WTC11 (cell line): Measurements from ENCODE around the gene SUCLG2. TPM values are rescaled to one million over a fixed set of nuclear protein-coding genes. Genes with fewer than 3 reads are reported as not detected.

Source experiments
- ATAC-seq: fragments of 200-7000 bp; cut with Tn5 transposase; 2 replicates; pipeline ENCODE4 v1.10.0; 2021; ENCODE audit warnings: mild to moderate bottlenecking, moderate library complexity
- CTCF ChIA-PET: fragments of 300-600 bp; sonication (Branson Sonifier 250); formaldehyde crosslinking; loops from one replicate; lab custom pipeline; 2021; ENCODE audit warnings: antibody characterized with exemption; lab: Charles Lee
- POLR2A ChIA-PET: fragments of 350-600 bp; sonication (Branson Sonifier 250); formaldehyde crosslinking; loops from one replicate; lab custom pipeline; 2021; ENCODE audit warnings: antibody characterized with exemption; lab: Charles Lee
- DNase-seq: peaks from one replicate; pipeline ENCODE4 v3.0.0; 2021; ENCODE audit warnings: low spot score
- H3K27ac Mint-ChIP-seq: 2 replicates; pipeline ENCODE4 v1.8.0; 2021; ENCODE audit warnings: mixed read lengths
- H3K27me3 Mint-ChIP-seq: 2 replicates; pipeline ENCODE4 v1.8.0; 2021; ENCODE audit warnings: low read depth, mild to moderate bottlenecking, moderate library complexity, mixed read lengths
- H3K36me3 Mint-ChIP-seq: 2 replicates; pipeline ENCODE4 v1.8.0; 2021; ENCODE audit warnings: mixed read lengths
- H3K4me1 Mint-ChIP-seq: 2 replicates; pipeline ENCODE4 v1.8.0; 2022; ENCODE audit warnings: mixed read lengths
- H3K4me3 Mint-ChIP-seq: 2 replicates; pipeline ENCODE4 v1.8.0; 2021; ENCODE audit warnings: mild to moderate bottlenecking, moderate library complexity, mixed read lengths
- H3K9me3 Mint-ChIP-seq: 2 replicates; pipeline ENCODE4 v1.8.0; 2021; ENCODE audit warnings: mixed read lengths
- ESRRA ChIP-seq: sonication (generic); formaldehyde crosslinking; IDR thresholded peaks from 2 replicates; pipeline ENCODE4 v1.8.1; 2022; ENCODE audit warnings: mild to moderate bottlenecking, missing genetic modification reagents, borderline replicate concordance
- JUN ChIP-seq: sonication (generic); formaldehyde crosslinking; IDR thresholded peaks from 2 replicates; pipeline ENCODE4 v1.8.0; 2023; ENCODE audit warnings: mild to moderate bottlenecking, missing genetic modification reagents
- KAT7 ChIP-seq: sonication (generic); formaldehyde crosslinking; IDR thresholded peaks from 2 replicates; pipeline ENCODE4 v1.8.1; 2023; ENCODE audit warnings: missing genetic modification reagents, mild to moderate bottlenecking, borderline replicate concordance
- MXD4 ChIP-seq: fragments of 250-450 bp; sonication (Bioruptor Pico); IDR thresholded peaks from 2 replicates; pipeline ENCODE4 v1.8.0; 2021; ENCODE audit warnings: mild to moderate bottlenecking, moderate library complexity, borderline replicate concordance
- RORB ChIP-seq: fragments of 250-450 bp; sonication (Bioruptor Pico); IDR thresholded peaks from 2 replicates; pipeline ENCODE4 v1.9.0; 2021; ENCODE audit warnings: mild to moderate bottlenecking
- ZBTB21 ChIP-seq: sonication (generic); formaldehyde crosslinking; IDR thresholded peaks from 2 replicates; pipeline ENCODE4 v1.8.1; 2023; ENCODE audit warnings: mild to moderate bottlenecking, missing genetic modification reagents, borderline replicate concordance
- ZNF138 ChIP-seq: sonication (generic); formaldehyde crosslinking; conservative IDR thresholded peaks from 2 replicates; pipeline ENCODE4 v1.8.1; 2022; ENCODE audit warnings: mild to moderate bottlenecking, moderate library complexity, missing genetic modification reagents
- total RNA-seq: library from RNA; stranded (reverse); gene quantifications from 3 replicates; pipeline ENCODE4 v1.2.3, GENCODE V29; 2021
- TF ChIP-seq, protein P1 (sequence below): sonication (generic); formaldehyde crosslinking; IDR thresholded peaks from 2 replicates; pipeline ENCODE4 v1.8.0; 2023; ENCODE audit warnings: missing genetic modification reagents, mild to moderate bottlenecking, borderline replicate concordance
- TF ChIP-seq, protein P2 (sequence below): sonication (generic); formaldehyde crosslinking; IDR thresholded peaks from 2 replicates; pipeline ENCODE4 v1.8.1; 2023; ENCODE audit warnings: mild to moderate bottlenecking, missing genetic modification reagents, moderate library complexity
- TF ChIP-seq, protein P3 (sequence below): fragments of 250-450 bp; sonication (Bioruptor Pico); IDR thresholded peaks from 2 replicates; pipeline ENCODE4 v2.1.2; 2022; ENCODE audit warnings: mild to moderate bottlenecking, moderate library complexity
- TF ChIP-seq, protein P4 (sequence below): sonication (generic); formaldehyde crosslinking; IDR thresholded peaks from 2 replicates; pipeline ENCODE4 v1.8.0; 2022; ENCODE audit warnings: missing genetic modification reagents
- TF ChIP-seq, protein P5 (sequence below): sonication (generic); formaldehyde crosslinking; conservative IDR thresholded peaks from 2 replicates; pipeline ENCODE4 v1.8.1; 2022; ENCODE audit warnings: mild to moderate bottlenecking, missing genetic modification reagents
- TF ChIP-seq, protein P6 (sequence below): sonication (generic); formaldehyde crosslinking; IDR thresholded peaks from 2 replicates; pipeline ENCODE4 v1.8.1; 2023; ENCODE audit warnings: mild to moderate bottlenecking, missing genetic modification reagents, borderline replicate concordance
- TF ChIP-seq, protein P7 (sequence below): fragments of 250-450 bp; sonication (Bioruptor Pico); conservative IDR thresholded peaks from 2 replicates; pipeline ENCODE4 v1.9.0; 2021; ENCODE audit warnings: mild to moderate bottlenecking

The SUCLG2 gene
- total RNA-seq, 1 experiment from 2014 or later, result 39.7 TPM

DNA sequence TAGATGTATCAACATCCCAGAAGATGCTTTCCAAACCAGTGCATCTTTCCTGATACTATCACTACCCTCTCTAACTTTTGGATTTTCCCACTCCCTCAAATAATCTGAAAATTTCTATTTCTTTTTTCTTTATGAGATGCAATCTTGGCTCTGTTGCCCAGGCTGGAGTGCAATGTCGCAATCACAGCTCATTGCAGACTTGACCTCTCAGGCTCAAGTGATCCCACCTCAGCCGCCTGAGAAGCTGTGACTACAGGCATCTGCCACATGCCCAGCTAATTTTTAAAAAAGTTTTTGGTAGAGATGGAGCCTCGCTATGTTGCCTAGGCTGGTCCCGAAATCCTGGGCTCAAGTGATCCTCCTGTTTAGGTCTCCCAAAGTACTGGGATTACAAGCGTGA, 239.7 kb downstream of the SUCLG2 start (continued):
- TF ChIP-seq, protein P1, sequence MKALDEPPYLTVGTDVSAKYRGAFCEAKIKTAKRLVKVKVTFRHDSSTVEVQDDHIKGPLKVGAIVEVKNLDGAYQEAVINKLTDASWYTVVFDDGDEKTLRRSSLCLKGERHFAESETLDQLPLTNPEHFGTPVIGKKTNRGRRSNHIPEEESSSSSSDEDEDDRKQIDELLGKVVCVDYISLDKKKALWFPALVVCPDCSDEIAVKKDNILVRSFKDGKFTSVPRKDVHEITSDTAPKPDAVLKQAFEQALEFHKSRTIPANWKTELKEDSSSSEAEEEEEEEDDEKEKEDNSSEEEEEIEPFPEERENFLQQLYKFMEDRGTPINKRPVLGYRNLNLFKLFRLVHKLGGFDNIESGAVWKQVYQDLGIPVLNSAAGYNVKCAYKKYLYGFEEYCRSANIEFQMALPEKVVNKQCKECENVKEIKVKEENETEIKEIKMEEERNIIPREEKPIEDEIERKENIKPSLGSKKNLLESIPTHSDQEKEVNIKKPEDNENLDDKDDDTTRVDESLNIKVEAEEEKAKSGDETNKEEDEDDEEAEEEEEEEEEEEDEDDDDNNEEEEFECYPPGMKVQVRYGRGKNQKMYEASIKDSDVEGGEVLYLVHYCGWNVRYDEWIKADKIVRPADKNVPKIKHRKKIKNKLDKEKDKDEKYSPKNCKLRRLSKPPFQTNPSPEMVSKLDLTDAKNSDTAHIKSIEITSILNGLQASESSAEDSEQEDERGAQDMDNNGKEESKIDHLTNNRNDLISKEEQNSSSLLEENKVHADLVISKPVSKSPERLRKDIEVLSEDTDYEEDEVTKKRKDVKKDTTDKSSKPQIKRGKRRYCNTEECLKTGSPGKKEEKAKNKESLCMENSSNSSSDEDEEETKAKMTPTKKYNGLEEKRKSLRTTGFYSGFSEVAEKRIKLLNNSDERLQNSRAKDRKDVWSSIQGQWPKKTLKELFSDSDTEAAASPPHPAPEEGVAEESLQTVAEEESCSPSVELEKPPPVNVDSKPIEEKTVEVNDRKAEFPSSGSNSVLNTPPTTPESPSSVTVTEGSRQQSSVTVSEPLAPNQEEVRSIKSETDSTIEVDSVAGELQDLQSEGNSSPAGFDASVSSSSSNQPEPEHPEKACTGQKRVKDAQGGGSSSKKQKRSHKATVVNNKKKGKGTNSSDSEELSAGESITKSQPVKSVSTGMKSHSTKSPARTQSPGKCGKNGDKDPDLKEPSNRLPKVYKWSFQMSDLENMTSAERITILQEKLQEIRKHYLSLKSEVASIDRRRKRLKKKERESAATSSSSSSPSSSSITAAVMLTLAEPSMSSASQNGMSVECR, result no peak
- TF ChIP-seq JUN (CRISPR knock-in tag) (no peak), ZNF138 (no peak), MXD4 (CRISPR knock-in tag) (no peak), ZBTB21 (no peak), ESRRA (no peak)
- TF ChIP-seq, protein P2, sequence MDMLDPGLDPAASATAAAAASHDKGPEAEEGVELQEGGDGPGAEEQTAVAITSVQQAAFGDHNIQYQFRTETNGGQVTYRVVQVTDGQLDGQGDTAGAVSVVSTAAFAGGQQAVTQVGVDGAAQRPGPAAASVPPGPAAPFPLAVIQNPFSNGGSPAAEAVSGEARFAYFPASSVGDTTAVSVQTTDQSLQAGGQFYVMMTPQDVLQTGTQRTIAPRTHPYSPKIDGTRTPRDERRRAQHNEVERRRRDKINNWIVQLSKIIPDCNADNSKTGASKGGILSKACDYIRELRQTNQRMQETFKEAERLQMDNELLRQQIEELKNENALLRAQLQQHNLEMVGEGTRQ (CRISPR knock-in tag), result no peak
- TF ChIP-seq, protein P3, sequence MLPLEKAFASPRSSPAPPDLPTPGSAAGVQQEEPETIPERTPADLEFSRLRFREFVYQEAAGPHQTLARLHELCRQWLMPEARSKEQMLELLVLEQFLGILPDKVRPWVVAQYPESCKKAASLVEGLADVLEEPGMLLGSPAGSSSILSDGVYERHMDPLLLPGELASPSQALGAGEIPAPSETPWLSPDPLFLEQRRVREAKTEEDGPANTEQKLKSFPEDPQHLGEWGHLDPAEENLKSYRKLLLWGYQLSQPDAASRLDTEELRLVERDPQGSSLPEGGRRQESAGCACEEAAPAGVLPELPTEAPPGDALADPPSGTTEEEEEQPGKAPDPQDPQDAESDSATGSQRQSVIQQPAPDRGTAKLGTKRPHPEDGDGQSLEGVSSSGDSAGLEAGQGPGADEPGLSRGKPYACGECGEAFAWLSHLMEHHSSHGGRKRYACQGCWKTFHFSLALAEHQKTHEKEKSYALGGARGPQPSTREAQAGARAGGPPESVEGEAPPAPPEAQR (CRISPR knock-in tag), result no peak
- TF ChIP-seq, protein P4, sequence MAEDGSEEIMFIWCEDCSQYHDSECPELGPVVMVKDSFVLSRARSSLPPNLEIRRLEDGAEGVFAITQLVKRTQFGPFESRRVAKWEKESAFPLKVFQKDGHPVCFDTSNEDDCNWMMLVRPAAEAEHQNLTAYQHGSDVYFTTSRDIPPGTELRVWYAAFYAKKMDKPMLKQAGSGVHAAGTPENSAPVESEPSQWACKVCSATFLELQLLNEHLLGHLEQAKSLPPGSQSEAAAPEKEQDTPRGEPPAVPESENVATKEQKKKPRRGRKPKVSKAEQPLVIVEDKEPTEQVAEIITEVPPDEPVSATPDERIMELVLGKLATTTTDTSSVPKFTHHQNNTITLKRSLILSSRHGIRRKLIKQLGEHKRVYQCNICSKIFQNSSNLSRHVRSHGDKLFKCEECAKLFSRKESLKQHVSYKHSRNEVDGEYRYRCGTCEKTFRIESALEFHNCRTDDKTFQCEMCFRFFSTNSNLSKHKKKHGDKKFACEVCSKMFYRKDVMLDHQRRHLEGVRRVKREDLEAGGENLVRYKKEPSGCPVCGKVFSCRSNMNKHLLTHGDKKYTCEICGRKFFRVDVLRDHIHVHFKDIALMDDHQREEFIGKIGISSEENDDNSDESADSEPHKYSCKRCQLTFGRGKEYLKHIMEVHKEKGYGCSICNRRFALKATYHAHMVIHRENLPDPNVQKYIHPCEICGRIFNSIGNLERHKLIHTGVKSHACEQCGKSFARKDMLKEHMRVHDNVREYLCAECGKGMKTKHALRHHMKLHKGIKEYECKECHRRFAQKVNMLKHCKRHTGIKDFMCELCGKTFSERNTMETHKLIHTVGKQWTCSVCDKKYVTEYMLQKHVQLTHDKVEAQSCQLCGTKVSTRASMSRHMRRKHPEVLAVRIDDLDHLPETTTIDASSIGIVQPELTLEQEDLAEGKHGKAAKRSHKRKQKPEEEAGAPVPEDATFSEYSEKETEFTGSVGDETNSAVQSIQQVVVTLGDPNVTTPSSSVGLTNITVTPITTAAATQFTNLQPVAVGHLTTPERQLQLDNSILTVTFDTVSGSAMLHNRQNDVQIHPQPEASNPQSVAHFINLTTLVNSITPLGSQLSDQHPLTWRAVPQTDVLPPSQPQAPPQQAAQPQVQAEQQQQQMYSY, result no peak
- TF ChIP-seq, protein P5, sequence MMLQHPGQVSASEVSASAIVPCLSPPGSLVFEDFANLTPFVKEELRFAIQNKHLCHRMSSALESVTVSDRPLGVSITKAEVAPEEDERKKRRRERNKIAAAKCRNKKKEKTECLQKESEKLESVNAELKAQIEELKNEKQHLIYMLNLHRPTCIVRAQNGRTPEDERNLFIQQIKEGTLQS, result no peak
- TF ChIP-seq, protein P6, sequence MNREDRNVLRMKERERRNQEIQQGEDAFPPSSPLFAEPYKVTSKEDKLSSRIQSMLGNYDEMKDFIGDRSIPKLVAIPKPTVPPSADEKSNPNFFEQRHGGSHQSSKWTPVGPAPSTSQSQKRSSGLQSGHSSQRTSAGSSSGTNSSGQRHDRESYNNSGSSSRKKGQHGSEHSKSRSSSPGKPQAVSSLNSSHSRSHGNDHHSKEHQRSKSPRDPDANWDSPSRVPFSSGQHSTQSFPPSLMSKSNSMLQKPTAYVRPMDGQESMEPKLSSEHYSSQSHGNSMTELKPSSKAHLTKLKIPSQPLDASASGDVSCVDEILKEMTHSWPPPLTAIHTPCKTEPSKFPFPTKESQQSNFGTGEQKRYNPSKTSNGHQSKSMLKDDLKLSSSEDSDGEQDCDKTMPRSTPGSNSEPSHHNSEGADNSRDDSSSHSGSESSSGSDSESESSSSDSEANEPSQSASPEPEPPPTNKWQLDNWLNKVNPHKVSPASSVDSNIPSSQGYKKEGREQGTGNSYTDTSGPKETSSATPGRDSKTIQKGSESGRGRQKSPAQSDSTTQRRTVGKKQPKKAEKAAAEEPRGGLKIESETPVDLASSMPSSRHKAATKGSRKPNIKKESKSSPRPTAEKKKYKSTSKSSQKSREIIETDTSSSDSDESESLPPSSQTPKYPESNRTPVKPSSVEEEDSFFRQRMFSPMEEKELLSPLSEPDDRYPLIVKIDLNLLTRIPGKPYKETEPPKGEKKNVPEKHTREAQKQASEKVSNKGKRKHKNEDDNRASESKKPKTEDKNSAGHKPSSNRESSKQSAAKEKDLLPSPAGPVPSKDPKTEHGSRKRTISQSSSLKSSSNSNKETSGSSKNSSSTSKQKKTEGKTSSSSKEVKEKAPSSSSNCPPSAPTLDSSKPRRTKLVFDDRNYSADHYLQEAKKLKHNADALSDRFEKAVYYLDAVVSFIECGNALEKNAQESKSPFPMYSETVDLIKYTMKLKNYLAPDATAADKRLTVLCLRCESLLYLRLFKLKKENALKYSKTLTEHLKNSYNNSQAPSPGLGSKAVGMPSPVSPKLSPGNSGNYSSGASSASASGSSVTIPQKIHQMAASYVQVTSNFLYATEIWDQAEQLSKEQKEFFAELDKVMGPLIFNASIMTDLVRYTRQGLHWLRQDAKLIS (CRISPR knock-in tag), result no peak
- TF ChIP-seq, all 79 proteins: peak for 0

DNA sequence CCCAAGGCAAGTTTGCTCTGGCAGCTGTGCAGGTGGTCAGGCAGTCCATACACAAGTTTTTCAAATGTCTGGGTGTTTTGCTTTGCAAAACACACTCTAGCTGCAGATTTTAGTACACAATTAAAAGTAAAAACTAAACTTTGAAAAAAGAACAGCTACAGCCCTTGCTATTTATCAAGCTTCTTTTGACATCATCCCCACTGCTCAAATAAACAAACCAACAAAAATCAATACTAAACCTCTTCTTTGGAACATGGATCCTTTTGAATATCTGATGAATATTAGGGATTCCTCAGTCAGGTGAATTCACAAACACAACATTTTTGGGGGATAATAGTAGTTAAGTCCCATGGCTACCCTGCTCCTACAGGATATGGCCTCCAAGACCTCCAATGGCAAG, 249.2 kb downstream of the SUCLG2 start:
- H3K27ac Mint-ChIP-seq, result no peak overlapping the region
- H3K27me3 Mint-ChIP-seq, result no peaks in the 10 kb centered on the region
- no peak for DNase-seq
- no peak overlapping the region for H3K4me3 Mint-ChIP-seq
- CTCF ChIA-PET, result interaction anchor here (1.5 kb wide), 1 partner anchor 21 kb away, joined by 3 read pairs; no protein-coding TSS in a partner anchor
- H3K4me1 Mint-ChIP-seq, result peaks cover 6% of the 10 kb centered on the region
- peaks cover 4% of the 10 kb centered on the region; the same call in 1 of the 2 replicates for H3K36me3 Mint-ChIP-seq
- H3K9me3 Mint-ChIP-seq, result no peaks in the 10 kb centered on the region
- POLR2A ChIA-PET, result no interaction called here
- no peak for ATAC-seq
- TF ChIP-seq KAT7 (CRISPR knock-in tag), result no peak
- no peak for TF ChIP-seq RORB (CRISPR knock-in tag)
- TF ChIP-seq, protein P1, result no peak
- TF ChIP-seq, protein P7, sequence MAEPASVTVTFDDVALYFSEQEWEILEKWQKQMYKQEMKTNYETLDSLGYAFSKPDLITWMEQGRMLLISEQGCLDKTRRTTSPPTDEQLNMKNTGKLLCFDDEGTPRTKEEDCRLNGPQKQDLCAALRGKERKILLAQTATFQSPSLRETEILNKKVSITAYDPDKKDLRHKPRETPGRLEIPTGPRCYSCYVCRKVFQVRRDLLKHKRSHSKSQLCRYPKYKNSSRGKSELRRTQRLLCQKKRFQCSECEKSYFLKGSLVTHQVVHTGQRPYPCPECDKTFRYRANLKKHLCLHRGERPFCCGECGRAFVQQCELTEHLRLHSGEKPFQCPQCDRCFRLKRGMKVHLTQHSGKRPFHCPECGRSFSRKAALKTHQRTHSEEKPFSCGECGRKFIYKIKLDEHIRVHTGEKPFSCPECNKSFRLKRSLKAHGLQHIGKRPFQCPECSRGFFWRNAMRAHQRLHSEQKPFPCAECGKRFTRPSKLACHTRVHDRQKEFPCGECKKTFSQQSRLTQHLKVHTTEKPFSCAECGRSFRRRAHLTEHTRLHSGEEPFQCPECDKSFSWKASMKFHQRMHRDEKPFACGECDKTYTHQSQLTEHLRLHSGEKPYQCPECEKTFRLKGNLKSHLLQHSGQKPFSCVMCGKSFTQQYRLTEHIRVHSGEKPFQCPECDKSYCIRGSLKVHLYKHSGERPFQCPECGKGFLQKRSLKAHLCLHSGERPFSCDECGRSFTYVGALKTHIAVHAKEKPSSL (CRISPR knock-in tag), result no peak
